ENCODE measurements around the gene LRRC30. TPM values are rescaled to one million over a fixed set of nuclear protein-coding genes. Genes with fewer than 3 reads are reported as not detected.
"Not testable (repeated sequence)": the region's sequence is repeated elsewhere in the genome, so short reads cannot be mapped to it uniquely, and the experiment has no call there.

The LRRC30 gene
- total RNA-seq, 2 donors from 2014 or later = not detected

GRCh38 chr18:7196421-7196820 is 34.5 kb upstream of the LRRC30 start:
- Histone ChIP-seq H3K4me1 (no peaks in the 10 kb centered on the region), H3K36me3 (no peaks in the 10 kb centered on the region), H3K27ac (no peak overlapping the region), H3K9me3 (no peaks in the 10 kb centered on the region), H3K4me3 (no peak overlapping the region), H3K27me3 (no peaks in the 10 kb centered on the region)
- no peak for DNase-seq (ENCODE audit: low spot score)
- TF ChIP-seq CTCF (IDR thresholded peaks at IDR 0.05) = no peak

GRCh38 chr18:7197854-7198253 is 33.0 kb upstream of the LRRC30 start:
- no peak for TF ChIP-seq CTCF (IDR thresholded peaks at IDR 0.05)
- no peak for DNase-seq (ENCODE audit: low spot score)
- H3K27ac ChIP-seq = no peak overlapping the region

DNA sequence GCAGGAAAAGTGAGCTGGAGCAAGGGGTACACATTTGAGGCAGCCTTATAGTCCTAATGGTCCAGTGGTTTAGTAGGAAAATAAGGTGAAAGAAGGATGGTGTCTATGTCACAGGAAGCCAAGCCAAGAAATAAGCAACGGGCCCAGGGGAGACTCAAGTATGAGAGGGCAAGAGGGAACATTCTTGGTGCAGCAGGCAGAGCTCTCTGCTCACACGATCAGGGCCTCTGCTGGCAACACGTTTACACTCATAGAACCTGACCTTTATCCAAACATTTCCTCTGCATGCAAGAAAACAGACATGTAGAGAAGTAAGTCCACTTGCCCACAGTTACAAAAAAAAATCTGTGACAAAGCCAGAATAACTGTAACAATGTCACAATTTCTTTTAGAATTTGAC is 32.6 kb upstream of the LRRC30 start:
- TF ChIP-seq CTCF (IDR thresholded peaks at IDR 0.05) = no peak
- Histone ChIP-seq H3K4me1 (no peaks in the 10 kb centered on the region), H3K4me3 (no peak overlapping the region), H3K27me3 (no peaks in the 10 kb centered on the region), H3K9me3 (no peaks in the 10 kb centered on the region), H3K27ac (no peak overlapping the region), H3K36me3 (no peaks in the 10 kb centered on the region)
- DNase-seq (ENCODE audit: low spot score) = no peak

More at GRCh38 chr18:7197854-7198253, 33.0 kb upstream of the LRRC30 start:
- Histone ChIP-seq H3K36me3 (no peaks in the 10 kb centered on the region), H3K4me1 (no peaks in the 10 kb centered on the region), H3K27me3 (no peaks in the 10 kb centered on the region), H3K4me3 (no peak overlapping the region), H3K9me3 (no peaks in the 10 kb centered on the region)

DNA sequence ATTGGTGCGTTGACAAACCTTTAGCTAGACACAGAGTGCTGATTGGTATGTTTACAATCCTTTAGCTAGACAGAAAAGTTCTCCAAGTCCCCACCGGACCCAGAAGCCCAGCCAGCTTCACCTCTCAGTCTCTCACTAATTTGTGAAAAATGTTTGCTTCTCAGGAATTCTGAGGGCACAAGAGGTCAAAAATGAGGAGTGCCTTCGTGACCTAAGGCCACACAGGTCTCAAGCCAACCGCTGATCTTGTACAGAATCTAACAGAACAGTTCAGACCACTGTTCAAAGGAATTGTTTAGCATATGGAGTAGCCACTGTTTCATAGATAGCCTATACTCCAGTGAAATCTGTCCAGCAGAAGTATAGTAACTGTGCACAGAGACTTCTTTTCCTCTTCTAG is 29.8 kb upstream of the LRRC30 start:
- Histone ChIP-seq H3K27me3 (no peaks in the 10 kb centered on the region), H3K27ac (no peak overlapping the region), H3K4me3 (no peak overlapping the region), H3K4me1 (peaks cover 0 to 11% of the 10 kb centered on the region in 2 donors), H3K36me3 (no peaks in the 10 kb centered on the region), H3K9me3 (no peaks in the 10 kb centered on the region)
- TF ChIP-seq CTCF (IDR thresholded peaks at IDR 0.05) = no peak
- no peak for DNase-seq (ENCODE audit: low spot score)

- TF ChIP-seq CTCF (IDR thresholded peaks at IDR 0.05) = no peak
- no peaks in the 10 kb centered on the region for H3K9me3 ChIP-seq
- DNase-seq (ENCODE audit: low spot score) = no peak
- no peak overlapping the region for H3K4me3 ChIP-seq
- no peaks in the 10 kb centered on the region for H3K27me3 ChIP-seq
- no peaks in the 10 kb centered on the region for H3K36me3 ChIP-seq
- H3K27ac ChIP-seq = no peak overlapping the region
- peaks cover 0 to 13% of the 10 kb centered on the region in 2 donors for H3K4me1 ChIP-seq
These were observed 28.7 kb upstream of the LRRC30 start for GRCh38 chr18:7202169-7202568.

DNA sequence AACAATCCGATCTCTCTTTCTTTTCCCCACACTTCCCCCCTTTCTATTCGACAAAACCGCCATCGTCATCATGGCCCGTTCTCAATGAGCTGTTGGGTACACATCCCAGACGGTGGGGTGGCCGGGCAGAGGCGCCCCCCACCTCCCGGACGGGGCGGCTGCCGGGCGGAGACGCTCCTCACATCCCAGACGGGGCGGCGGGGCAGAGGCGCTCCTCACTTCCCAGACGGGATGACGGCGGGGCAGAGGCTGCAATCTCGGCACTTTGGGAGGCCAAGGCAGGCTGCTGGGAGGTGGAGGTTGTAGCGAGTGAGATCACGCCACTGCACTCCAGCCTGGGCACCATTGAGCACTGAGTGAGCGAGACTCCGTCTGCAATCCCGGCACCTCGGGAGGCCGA is 27.3 kb upstream of the LRRC30 start:
- H3K4me1 ChIP-seq = peaks cover 0 to 23% of the 10 kb centered on the region in 2 donors
- H3K27ac ChIP-seq; H3K9me3 ChIP-seq; H3K27me3 ChIP-seq; H3K36me3 ChIP-seq; H3K4me3 ChIP-seq; DNase-seq (ENCODE audit: low spot score): not testable (repeated sequence)
